Measurements from ENCODE around the gene TRAM2. TPM values are rescaled to one million over a fixed set of nuclear protein-coding genes. Genes with fewer than 3 reads are reported as not detected.
A peak's percentile ranks its signal among the peaks of the same experiment; 100 is the strongest.

TRAM2 gene
- total RNA-seq, 1 experiment from 2014 or later = 21.2 TPM

DNA sequence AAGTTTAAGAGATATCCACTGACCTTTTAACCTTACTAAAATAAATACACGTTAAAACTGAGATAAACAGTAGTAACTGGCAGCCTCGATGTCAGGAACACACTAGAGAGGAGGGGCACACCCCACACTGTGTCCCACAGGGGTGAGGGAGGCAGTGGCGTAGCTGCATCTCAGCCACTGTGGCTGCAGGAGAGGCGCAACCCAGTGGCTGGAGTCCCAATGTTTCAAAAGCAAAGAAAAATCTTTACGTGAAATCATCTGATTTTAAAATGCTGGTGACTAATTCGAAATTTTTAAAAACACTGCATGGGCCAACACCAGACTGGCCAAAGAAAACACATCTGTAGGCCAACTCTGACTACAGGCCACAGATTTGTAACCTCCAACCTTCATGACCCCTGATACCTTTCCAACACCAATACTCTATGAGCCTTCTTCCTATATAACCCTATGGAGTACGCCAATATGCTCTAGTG is 54.7 kb downstream of the TRAM2 start:
- Histone ChIP-seq H3K23ac (ENCODE audit: insufficient read length, low read depth, low read length) (no peak overlapping the region), H2BK120ac (ENCODE audit: low read depth, low read length, poor library complexity, severe bottlenecking) (no peak overlapping the region), H3K79me2 (ENCODE audit: insufficient read depth, low read length) (peaks cover 2% of the 10 kb centered on the region; the same call in 1 of the 2 replicates), H3K4ac (ENCODE audit: low read depth, low read length) (no peak overlapping the region), H4K5ac (ENCODE audit: insufficient read length, low read depth, low read length) (no peak overlapping the region), H3K9ac (ENCODE audit: extremely low read depth, insufficient read length, low read length) (no peak overlapping the region), H3K4me2 (ENCODE audit: insufficient read depth, insufficient read length, low read length) (no peak overlapping the region), H3T11ph (ENCODE audit: low read length) (no peak overlapping the region), H4K8ac (replicated peaks; ENCODE audit: insufficient read length, low read depth, low read length) (no peak overlapping the region), H3K14ac (ENCODE audit: insufficient read depth, low read length) (no peak overlapping the region; the same call in 1 of the 2 replicates), H2BK5ac (ENCODE audit: insufficient read length, low read length) (no peak overlapping the region), H3K27ac (ENCODE audit: insufficient read length, low read depth, low read length) (no peak overlapping the region), H3K9me3 (ENCODE audit: control insufficient read depth, low read depth, low read length) (no peaks in the 10 kb centered on the region), H3K18ac (ENCODE audit: insufficient read length, low read depth, low read length) (no peak overlapping the region), H2AK5ac (ENCODE audit: insufficient read length, low read length) (no peak overlapping the region), H2AFZ (ENCODE audit: low read length) (no peak overlapping the region), H3K79me1 (ENCODE audit: insufficient read depth, low read depth, low read length, poor library complexity, severe bottlenecking) (no peaks in the 10 kb centered on the region), H3K23me2 (ENCODE audit: insufficient read length, low read depth, low read length, poor library complexity, severe bottlenecking) (no peaks in the 10 kb centered on the region), H2BK20ac (ENCODE audit: low read depth, low read length, poor library complexity, severe bottlenecking) (no peak overlapping the region), H3K27me3 (ENCODE audit: insufficient read depth, low read length) (no peaks in the 10 kb centered on the region), H3K56ac (ENCODE audit: insufficient read length, low read depth, low read length) (no peak overlapping the region), H2BK15ac (ENCODE audit: low read depth, low read length) (no peak overlapping the region), H2BK12ac (ENCODE audit: insufficient read length, low read depth, low read length) (no peak overlapping the region), H3K4me1 (ENCODE audit: insufficient read depth, low read length) (no peaks in the 10 kb centered on the region; the same call in 1 of the 2 replicates), H4K91ac (ENCODE audit: insufficient read length, low read depth, low read length) (no peak overlapping the region), H4K20me1 (ENCODE audit: control insufficient read depth, insufficient read depth, insufficient read length) (no peaks in the 10 kb centered on the region)
- peak overlapping the region in 2 of 3 experiments; percentile 54 to 67; a peak in 4 of 7 replicates for H3K27ac Mint-ChIP-seq
- H3K9me3 Mint-ChIP-seq = no peaks in the 10 kb centered on the region
- TF ChIP-seq, protein P1, sequence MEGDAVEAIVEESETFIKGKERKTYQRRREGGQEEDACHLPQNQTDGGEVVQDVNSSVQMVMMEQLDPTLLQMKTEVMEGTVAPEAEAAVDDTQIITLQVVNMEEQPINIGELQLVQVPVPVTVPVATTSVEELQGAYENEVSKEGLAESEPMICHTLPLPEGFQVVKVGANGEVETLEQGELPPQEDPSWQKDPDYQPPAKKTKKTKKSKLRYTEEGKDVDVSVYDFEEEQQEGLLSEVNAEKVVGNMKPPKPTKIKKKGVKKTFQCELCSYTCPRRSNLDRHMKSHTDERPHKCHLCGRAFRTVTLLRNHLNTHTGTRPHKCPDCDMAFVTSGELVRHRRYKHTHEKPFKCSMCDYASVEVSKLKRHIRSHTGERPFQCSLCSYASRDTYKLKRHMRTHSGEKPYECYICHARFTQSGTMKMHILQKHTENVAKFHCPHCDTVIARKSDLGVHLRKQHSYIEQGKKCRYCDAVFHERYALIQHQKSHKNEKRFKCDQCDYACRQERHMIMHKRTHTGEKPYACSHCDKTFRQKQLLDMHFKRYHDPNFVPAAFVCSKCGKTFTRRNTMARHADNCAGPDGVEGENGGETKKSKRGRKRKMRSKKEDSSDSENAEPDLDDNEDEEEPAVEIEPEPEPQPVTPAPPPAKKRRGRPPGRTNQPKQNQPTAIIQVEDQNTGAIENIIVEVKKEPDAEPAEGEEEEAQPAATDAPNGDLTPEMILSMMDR (conservative IDR thresholded peaks at IDR 0.05) = no peak
- H3K4me1 Mint-ChIP-seq = peaks cover 23 to 34% of the 10 kb centered on the region in 2 experiments
- no peak overlapping the region for H3K4me3 Mint-ChIP-seq
- WGBS (ENCODE audit: extremely low coverage, insufficient read length, low lambda C conversion rate) = no CpG with 5 or more reads among the region's 7 CpGs
- DNase-seq = no peak
- H3K36me3 Mint-ChIP-seq (ENCODE audit: insufficient read depth in 1 of 3, low read depth in 3 of 3) = peaks cover 0 to 6% (median 0%) of the 10 kb centered on the region in 3 experiments; a peak in 2 of 7 replicates
- no peaks in the 10 kb centered on the region for H3K27me3 Mint-ChIP-seq (ENCODE audit: low read depth)

Data from H9 (cell line).